IPS-18a (cell line): ENCODE data around the gene GUSB.
"Not testable (repeated sequence)": the region's sequence is repeated elsewhere in the genome, so short reads cannot be mapped to it uniquely, and the experiment has no call there.

ENCODE experiments used
- H3K27ac ChIP-seq: one replicate; pipeline ENCODE4 v1.5.1; 2013; ENCODE audit warnings: low read length
- H3K27me3 ChIP-seq: one replicate; pipeline ENCODE4 v1.6.1; 2013; ENCODE audit warnings: mild to moderate bottlenecking, low read length; ENCODE audit not compliant: control insufficient read depth, insufficient read depth
- H3K36me3 ChIP-seq: one replicate; pipeline ENCODE4 v1.6.1; 2013; ENCODE audit warnings: low read depth, low read length; ENCODE audit not compliant: control insufficient read depth
- H3K4me1 ChIP-seq: one replicate; pipeline ENCODE4 v1.6.1; 2013; ENCODE audit warnings: low read depth, low read length; ENCODE audit not compliant: control insufficient read depth
- H3K4me3 ChIP-seq: one replicate; pipeline ENCODE4 v1.5.1; 2013; ENCODE audit warnings: low read length
- H3K9ac ChIP-seq: one replicate; pipeline ENCODE4 v1.6.1; 2013; ENCODE audit warnings: mild to moderate bottlenecking, low read length, moderate library complexity
- H3K9me3 ChIP-seq: one replicate; pipeline ENCODE4 v1.6.1; 2013; ENCODE audit warnings: low read depth, low read length; ENCODE audit not compliant: control insufficient read depth

GUSB gene

GRCh38 chr7:65974191-65974801 lies 7.7 kb downstream of the GUSB start:
- Histone ChIP-seq H3K27me3 (no peaks in the 10 kb centered on the region), H3K4me3 (no peak overlapping the region), H3K36me3 (peaks cover 64% of the 10 kb centered on the region), H3K4me1 (no peaks in the 10 kb centered on the region), H3K9ac (no peak overlapping the region), H3K9me3 (no peaks in the 10 kb centered on the region), H3K27ac (no peak overlapping the region)

- no peak overlapping the region for H3K9ac ChIP-seq
- no peak overlapping the region for H3K4me3 ChIP-seq
- no peaks in the 10 kb centered on the region for H3K27me3 ChIP-seq
- no peaks in the 10 kb centered on the region for H3K4me1 ChIP-seq
- H3K9me3 ChIP-seq = no peaks in the 10 kb centered on the region
- H3K36me3 ChIP-seq = peaks cover 68% of the 10 kb centered on the region
- no peak overlapping the region for H3K27ac ChIP-seq
These were observed 9.0 kb downstream of the GUSB start for GRCh38 chr7:65972976-65973375.

GRCh38 chr7:65971021-65971420 lies 11.0 kb downstream of the GUSB start:
- H3K27ac ChIP-seq = no peak overlapping the region
- no peaks in the 10 kb centered on the region for H3K9me3 ChIP-seq
- peaks cover 83% of the 10 kb centered on the region for H3K36me3 ChIP-seq
- H3K9ac ChIP-seq = no peak overlapping the region
- no peak overlapping the region for H3K4me3 ChIP-seq
- no peaks in the 10 kb centered on the region for H3K4me1 ChIP-seq
- no peaks in the 10 kb centered on the region for H3K27me3 ChIP-seq

GRCh38 chr7:65968256-65969185 lies 13.5 kb downstream of the GUSB start:
- Histone ChIP-seq H3K4me3 (no peak overlapping the region), H3K9me3 (no peaks in the 10 kb centered on the region), H3K27me3 (no peaks in the 10 kb centered on the region), H3K27ac (no peak overlapping the region), H3K9ac (no peak overlapping the region), H3K4me1 (no peaks in the 10 kb centered on the region), H3K36me3 (peaks cover 82% of the 10 kb centered on the region)

- Histone ChIP-seq H3K27me3 (no peaks in the 10 kb centered on the region), H3K4me1 (no peaks in the 10 kb centered on the region), H3K4me3 (no peak overlapping the region), H3K27ac (no peak overlapping the region), H3K9me3 (no peaks in the 10 kb centered on the region), H3K9ac (no peak overlapping the region), H3K36me3 (peaks cover 83% of the 10 kb centered on the region)
These were observed 14.5 kb downstream of the GUSB start for GRCh38 chr7:65967361-65968155.

- H3K36me3 ChIP-seq = peaks cover 85% of the 10 kb centered on the region
- H3K27me3 ChIP-seq = no peaks in the 10 kb centered on the region
- H3K4me3 ChIP-seq = no peak overlapping the region
- H3K9ac ChIP-seq = no peak overlapping the region
- H3K27ac ChIP-seq = no peak overlapping the region
- no peaks in the 10 kb centered on the region for H3K9me3 ChIP-seq
- H3K4me1 ChIP-seq = no peaks in the 10 kb centered on the region
These were observed 15.9 kb downstream of the GUSB start for GRCh38 chr7:65966146-65966545.

- not testable (repeated sequence) for H3K9me3 ChIP-seq, H3K27me3 ChIP-seq, H3K4me3 ChIP-seq, H3K9ac ChIP-seq, H3K27ac ChIP-seq, H3K4me1 ChIP-seq
- H3K36me3 ChIP-seq = peaks cover 85% of the 10 kb centered on the region
These were observed 17.3 kb downstream of the GUSB start for GRCh38 chr7:65964671-65965070.

GRCh38 chr7:65962033-65962432 lies 20.0 kb downstream of the GUSB start:
- H3K4me1 ChIP-seq = no peaks in the 10 kb centered on the region
- H3K36me3 ChIP-seq = peaks cover 83% of the 10 kb centered on the region
- no peak overlapping the region for H3K9ac ChIP-seq
- H3K4me3 ChIP-seq = no peak overlapping the region
- no peak overlapping the region for H3K27ac ChIP-seq
- no peaks in the 10 kb centered on the region for H3K9me3 ChIP-seq
- no peaks in the 10 kb centered on the region for H3K27me3 ChIP-seq

- Histone ChIP-seq H3K27me3 (no peaks in the 10 kb centered on the region), H3K36me3 (peaks cover 75% of the 10 kb centered on the region), H3K4me3 (no peak overlapping the region), H3K4me1 (no peaks in the 10 kb centered on the region), H3K27ac (no peak overlapping the region), H3K9me3 (no peaks in the 10 kb centered on the region), H3K9ac (no peak overlapping the region)
These were observed 21.5 kb downstream of the GUSB start for GRCh38 chr7:65960351-65961074.

GRCh38 chr7:65955718-65956117 lies 26.3 kb downstream of the GUSB start:
- Histone ChIP-seq H3K4me3 (no peak overlapping the region), H3K27ac (no peak overlapping the region), H3K36me3 (peaks cover 44% of the 10 kb centered on the region), H3K9ac (no peak overlapping the region), H3K27me3 (no peaks in the 10 kb centered on the region), H3K9me3 (no peaks in the 10 kb centered on the region), H3K4me1 (no peaks in the 10 kb centered on the region)

GRCh38 chr7:65953890-65954450 lies 28.0 kb downstream of the GUSB start:
- no peaks in the 10 kb centered on the region for H3K4me1 ChIP-seq
- no peak overlapping the region for H3K27ac ChIP-seq
- H3K27me3 ChIP-seq = no peaks in the 10 kb centered on the region
- no peaks in the 10 kb centered on the region for H3K9me3 ChIP-seq
- no peak overlapping the region for H3K4me3 ChIP-seq
- H3K36me3 ChIP-seq = peaks cover 28% of the 10 kb centered on the region
- no peak overlapping the region for H3K9ac ChIP-seq
